Measurements from ENCODE around the gene CTTNBP2NL.

GRCh38 chr1:112504661-112505399 lies 108.8 kb downstream of the CTTNBP2NL start:
- TF ChIP-seq CTCF (conservative IDR thresholded peaks at IDR 0.05; ENCODE audit: low read depth, low read length) (no peak), RFX5 (IDR thresholded peaks at IDR 0.05; ENCODE audit: low read depth, low read length) (no peak), MAFK (IDR thresholded peaks at IDR 0.05; ENCODE audit: low read depth, low read length) (no peak), SMC3 (IDR thresholded peaks at IDR 0.05; ENCODE audit: low read depth, low read length) (no peak), MXI1 (IDR thresholded peaks at IDR 0.05; ENCODE audit: borderline replicate concordance, low read depth, low read length) (no peak), RAD21 (IDR thresholded peaks at IDR 0.05; ENCODE audit: low read length) (no peak), POLR2A (IDR thresholded peaks at IDR 0.05; ENCODE audit: low read depth, low read length) (no peak), USF2 (IDR thresholded peaks at IDR 0.05; ENCODE audit: low read depth, low read length) (no peak), RCOR1 (IDR thresholded peaks at IDR 0.05; ENCODE audit: insufficient replicate concordance, low read length) (no peak), CHD1 (IDR thresholded peaks at IDR 0.05; ENCODE audit: low read depth, low read length) (no peak)
